ENCODE results near the gene PFKFB4. TPM values are rescaled to one million over a fixed set of nuclear protein-coding genes. Genes with fewer than 3 reads are reported as not detected.
"Not testable (repeated sequence)": the region's sequence is repeated elsewhere in the genome, so short reads cannot be mapped to it uniquely, and the experiment has no call there.

PFKFB4 gene
- total RNA-seq, 1 experiment from 2014 or later = 44.7 TPM

DNA sequence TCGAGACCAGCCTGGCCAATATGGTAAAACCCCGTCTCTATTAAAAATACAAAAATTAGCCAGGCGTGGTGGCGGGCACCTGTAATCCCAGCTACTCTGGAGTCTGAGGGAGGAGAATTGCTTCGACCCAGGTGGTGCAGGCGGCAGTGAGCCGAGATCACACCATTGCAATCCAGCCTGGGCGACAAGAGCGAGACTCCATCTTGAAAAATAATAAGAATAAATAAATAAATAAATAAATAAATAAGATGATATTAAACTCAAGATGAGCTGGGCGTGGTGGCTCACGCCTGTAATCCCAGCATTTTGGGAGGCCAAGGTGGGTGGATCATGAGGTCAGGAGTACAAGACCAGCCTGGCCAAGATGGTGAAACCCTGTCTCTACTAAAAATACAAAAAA is 75.7 kb downstream of the PFKFB4 start:
- in situ Hi-C loops (cut with HindIII; ENCODE audit: low pct_unique_long_range_greater_than_20kb, low sequenced_read_pairs); DNase-seq (ENCODE audit: low read depth, low spot score): not testable (repeated sequence)

DNA sequence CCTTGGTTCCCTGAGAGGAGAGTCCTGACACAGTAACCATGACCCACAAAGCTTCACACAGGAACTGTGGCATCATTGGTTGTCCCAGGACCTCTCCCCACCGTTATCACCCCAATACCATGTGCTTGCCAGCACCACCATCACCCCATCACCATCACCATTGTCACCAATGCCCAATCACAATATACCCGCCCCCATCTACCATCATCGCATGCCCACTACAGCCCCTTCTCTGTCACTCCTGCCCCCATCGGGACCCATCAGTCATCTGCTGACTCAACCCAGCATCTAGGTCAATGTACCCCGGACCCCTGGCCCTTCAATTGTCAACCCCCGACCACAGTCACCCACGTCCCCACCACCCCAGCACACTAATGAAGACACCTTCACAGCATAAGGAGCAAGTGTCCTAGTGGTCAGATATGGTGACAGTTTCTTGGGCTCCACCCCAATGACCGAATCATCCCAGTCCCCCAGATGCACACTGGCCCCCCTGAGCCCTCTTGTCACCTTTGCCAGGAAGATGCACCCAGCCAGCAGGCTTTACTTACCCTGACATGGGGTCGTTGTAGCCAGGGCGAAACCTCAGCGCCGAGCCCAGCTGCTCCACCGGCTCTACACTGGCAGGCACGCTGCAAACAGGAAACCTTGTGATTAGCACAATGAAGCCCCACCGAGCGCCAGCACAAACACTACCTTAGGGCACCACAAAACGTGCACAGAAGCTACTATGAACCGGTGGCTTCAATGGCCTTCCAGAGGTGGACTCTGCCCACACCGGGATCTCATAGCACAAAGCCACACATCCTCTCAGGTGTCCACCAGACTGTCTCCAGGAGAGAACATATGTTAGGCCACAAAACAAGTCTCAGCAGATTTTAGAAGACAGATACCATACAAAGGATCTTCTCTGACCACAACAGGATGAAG is 77.7 kb downstream of the PFKFB4 start:
- in situ Hi-C loops (cut with HindIII; ENCODE audit: low pct_unique_long_range_greater_than_20kb, low sequenced_read_pairs) = no loop called here
- DNase-seq (ENCODE audit: low read depth, low spot score) = no peak

DNA sequence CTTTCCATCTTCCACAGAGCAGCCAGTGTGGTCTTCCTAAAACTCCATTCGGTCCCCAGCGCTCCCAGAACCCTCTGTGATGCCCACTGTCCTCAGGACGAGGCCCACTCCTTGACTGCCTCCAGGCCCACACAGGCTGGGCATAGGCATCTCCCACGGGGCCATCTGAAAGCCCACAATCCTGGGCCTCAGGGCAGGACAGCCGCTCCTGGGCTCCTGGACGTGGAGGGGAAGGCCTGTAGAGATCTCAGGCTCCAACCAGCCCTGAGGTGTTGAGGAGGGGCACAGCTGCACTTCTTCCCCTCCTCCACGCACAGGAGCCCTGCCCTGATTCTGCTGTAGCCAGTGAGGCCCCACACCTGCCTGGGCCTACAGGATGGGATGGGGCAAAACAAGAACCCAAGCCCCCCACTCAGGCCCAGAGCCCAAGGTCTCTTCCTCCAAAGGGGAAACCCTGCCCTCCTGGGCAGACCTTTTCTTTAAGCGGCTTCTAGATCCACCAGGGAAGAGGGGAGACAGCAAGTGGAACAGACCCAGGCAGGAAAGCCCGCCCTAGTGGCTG is 78.6 kb downstream of the PFKFB4 start:
- DNase-seq (ENCODE audit: low read depth, low spot score) = no peak
- in situ Hi-C loops (cut with HindIII; ENCODE audit: low pct_unique_long_range_greater_than_20kb, low sequenced_read_pairs) = no loop called here

DNA sequence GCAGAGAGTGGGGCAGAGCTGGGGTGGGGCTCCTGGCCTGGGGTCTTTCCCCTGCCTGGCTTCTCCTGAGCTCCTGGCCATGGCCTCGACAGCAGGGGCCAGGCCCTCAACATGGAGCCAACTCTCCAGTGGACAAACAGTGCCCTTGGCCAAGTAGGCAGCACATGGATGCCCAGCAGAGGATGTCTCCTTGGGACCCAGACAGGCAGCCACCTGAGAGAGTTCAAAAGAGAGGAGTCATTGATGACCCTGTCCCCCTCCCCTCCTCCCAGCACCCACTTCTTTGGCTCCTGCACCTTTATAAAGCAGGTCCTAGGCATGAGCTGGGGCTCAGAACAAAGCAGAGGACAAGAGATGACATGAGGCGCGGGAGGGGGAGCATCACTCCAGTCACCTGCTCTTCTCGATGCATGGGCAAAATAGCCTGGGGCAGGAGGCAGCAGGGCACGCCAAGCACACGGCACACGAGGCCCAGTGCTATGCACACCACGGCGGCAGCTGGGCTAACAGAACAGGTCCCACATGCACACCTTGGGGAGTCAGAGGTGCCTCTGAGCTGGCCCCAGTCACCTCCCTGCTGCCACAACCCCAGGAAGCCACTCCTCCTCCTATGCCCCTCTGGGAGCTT is 80.1 kb downstream of the PFKFB4 start:
- in situ Hi-C loops (cut with HindIII; ENCODE audit: low pct_unique_long_range_greater_than_20kb, low sequenced_read_pairs) = no loop called here
- no peak for DNase-seq (ENCODE audit: low read depth, low spot score)

DNA sequence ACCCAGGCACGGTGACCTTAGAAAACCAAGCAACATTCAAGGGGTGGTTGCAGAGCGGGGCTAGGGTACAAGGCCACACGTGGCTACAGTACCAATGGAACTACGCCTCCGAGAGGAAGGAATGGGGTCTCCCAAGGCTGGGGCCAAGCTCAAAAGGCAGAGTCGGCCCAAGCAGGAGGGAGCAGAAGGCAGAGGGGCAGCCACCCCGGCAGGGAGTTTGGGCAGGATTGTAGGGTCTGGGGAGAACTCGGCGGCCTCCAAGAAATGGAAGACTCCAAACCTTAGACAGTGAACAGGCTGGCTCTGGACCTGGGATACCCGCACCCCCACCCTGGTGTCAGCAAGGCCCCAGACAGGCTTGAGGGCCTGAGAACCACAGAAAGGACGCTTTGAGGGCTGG is 81.4 kb downstream of the PFKFB4 start:
- in situ Hi-C loops (cut with HindIII; ENCODE audit: low pct_unique_long_range_greater_than_20kb, low sequenced_read_pairs) = no loop called here
- DNase-seq (ENCODE audit: low read depth, low spot score) = no peak

DNA sequence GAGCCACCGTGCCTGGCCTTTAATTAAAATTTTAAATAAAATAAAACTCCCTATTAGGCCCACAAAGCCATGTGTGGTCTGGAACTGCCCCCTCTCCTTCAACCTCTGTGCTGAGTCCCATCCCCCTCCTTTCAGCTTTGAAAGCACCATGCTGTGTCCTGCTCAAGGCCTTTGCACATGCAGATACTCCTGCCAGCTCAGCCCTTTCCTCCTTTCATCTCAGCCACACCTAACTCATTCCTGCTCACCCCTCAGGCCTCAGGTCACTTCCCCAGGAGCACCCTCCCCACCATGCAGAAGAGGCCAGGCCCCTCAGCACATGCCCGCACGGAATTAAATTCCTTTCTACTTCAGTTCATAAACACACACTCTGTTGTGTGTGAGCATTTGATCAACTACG is 82.0 kb downstream of the PFKFB4 start:
- in situ Hi-C loops (cut with HindIII; ENCODE audit: low pct_unique_long_range_greater_than_20kb, low sequenced_read_pairs) = no loop called here
- DNase-seq (ENCODE audit: low read depth, low spot score) = no peak

DNA sequence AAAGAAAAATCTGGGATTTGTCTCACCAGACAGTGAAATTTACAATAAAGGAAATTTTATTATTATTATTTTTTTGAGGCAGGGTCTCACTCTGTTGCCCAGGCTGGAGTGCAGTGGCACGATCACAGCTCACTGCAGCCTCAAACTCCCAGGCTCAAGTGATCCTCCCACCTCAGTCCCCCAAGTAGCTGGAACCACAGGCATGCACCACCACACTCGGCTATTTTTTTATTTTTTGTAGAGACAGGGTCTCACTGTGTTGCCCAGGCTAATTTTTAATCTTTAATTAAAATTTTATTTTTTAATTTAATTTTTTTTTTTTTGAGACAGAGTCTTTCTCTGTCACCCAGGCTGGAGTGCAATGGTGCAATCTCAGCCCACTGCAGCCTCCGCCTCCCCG is 82.6 kb downstream of the PFKFB4 start:
- DNase-seq (ENCODE audit: low read depth, low spot score); in situ Hi-C loops (cut with HindIII; ENCODE audit: low pct_unique_long_range_greater_than_20kb, low sequenced_read_pairs): not testable (repeated sequence)

DNA sequence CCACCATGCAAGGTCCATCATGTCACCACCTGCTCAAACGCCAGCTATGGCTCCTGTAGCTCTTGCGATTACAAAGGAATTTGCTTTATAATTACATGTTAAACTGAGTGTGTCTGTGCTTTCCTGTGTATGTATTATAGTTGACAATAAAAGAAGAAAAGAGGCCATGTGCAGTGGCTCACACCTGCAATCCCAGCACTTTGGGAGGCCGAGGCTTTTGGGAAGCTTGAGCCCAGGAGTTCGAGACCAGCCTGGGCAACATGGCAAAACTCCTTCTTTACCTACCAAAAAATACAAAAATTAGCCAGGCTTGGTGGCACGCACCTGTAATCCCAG is 83.0 kb downstream of the PFKFB4 start:
- no peak for DNase-seq (ENCODE audit: low read depth, low spot score)
- in situ Hi-C loops (cut with HindIII; ENCODE audit: low pct_unique_long_range_greater_than_20kb, low sequenced_read_pairs) = no loop called here

DNA sequence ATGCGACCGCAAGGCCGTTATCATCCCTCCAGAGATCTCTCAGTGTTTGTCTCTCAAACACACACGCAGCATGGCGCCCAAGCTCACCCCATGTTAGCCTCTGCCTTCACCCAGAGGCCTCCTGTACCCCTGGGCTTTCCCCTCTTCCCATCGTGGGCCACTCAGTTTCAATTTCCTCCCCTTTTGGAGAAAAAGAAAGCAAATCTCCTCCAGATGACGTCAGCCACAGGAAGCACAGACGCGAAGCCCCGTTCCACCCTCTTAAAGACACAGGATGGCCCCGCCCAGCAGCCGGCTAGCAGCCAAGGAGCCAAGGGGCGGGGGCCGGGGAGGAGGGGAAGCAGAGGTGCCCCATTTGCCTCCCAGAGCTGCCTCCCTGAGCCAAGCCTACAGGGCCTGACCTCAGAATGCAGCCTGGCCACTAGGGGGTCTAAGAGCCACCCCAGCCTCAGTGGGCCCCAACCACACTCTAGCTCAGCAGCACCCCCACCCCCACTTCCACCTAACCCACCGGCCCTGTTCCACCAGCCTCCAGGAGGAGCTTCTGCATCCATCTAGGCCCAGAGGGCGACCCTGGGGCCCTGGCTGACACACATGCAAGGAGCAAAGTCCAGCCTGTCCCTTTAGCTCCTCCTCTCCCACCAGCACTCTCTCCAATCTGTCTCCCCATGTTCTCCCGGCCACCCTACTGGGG is 83.5 kb downstream of the PFKFB4 start:
- in situ Hi-C loops (cut with HindIII; ENCODE audit: low pct_unique_long_range_greater_than_20kb, low sequenced_read_pairs) = no loop called here
- DNase-seq (ENCODE audit: low read depth, low spot score) = peak; percentile 91

DNA sequence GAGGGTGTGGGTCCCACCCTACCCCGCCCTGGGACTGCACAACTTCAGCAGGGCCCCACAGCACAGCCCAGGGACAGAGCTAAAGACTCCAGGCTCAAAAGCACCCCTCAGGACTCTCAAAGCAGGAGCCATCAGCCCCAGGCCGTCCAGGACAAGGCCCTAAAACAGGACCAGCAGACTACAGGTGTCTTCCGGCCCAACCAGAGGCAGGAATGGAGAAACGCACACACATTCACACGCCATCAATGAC is 84.0 kb downstream of the PFKFB4 start:
- DNase-seq (ENCODE audit: low read depth, low spot score) = no peak
- in situ Hi-C loops (cut with HindIII; ENCODE audit: low pct_unique_long_range_greater_than_20kb, low sequenced_read_pairs) = no loop called here

DNA sequence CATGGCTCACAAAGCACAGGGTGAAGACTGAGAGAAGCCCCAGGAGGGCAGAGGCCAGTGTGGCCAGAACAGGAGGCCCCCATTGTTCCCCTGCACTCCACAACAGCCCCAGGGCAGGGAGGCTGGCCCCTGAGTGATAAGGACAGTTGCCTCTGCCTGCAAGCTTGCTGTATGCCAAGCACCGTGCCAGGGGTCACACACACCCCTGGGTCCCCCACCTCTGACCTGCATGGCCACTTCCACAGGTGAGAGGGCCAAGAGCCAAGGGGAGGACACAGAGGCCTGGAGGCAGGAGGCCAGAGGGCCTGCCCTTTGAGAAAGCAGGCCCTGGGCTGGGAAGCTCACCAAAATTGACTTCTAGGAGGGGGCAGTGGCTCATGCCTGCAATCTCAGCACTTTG is 86.3 kb downstream of the PFKFB4 start:
- no peak for DNase-seq (ENCODE audit: low read depth, low spot score)
- in situ Hi-C loops (cut with HindIII; ENCODE audit: low pct_unique_long_range_greater_than_20kb, low sequenced_read_pairs) = no loop called here

DNA sequence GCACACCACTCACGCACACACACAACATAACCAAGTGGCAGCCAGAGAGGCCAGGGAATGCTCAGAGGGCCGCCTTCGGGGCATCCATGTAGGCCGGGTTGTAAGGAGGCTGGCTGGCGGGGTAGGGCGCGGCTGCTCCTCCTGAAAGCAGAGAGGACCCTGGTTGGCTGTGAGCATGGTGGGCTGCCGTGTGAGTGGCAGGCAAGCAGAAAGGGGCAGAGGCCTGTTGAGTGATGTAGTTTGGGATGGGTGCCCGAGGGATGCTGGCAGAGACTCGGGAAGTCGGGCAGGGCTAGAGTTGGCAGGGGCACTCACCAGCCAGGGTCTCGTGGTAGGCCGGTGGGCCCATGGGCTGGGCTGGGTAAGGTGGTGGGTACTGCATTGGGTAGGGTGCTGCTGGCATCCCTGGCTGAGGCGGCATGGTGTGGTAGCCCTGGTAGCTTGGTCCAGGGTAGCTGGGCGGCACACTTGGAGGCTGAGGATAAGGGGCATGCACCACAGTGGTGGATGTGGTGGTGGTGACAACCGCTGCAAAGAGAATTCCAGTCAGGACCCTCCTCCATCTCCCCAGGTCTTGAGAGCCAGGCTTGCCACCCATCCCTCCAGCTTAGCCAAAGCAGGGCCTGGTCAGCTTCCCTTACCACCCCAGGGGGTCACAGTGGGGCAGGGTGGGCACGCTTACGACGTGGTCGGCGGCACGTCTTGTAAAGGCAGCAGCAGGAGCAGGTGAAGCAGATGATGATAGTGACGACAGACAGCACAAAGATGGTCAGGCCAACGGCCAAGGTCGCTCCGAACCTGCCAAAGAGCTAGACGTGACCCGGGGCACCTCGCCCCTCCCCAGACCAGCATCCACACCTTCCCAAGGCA is 87.3 kb downstream of the PFKFB4 start:
- no peak for DNase-seq (ENCODE audit: low read depth, low spot score)
- in situ Hi-C loops (cut with HindIII; ENCODE audit: low pct_unique_long_range_greater_than_20kb, low sequenced_read_pairs) = no loop called here

DNA sequence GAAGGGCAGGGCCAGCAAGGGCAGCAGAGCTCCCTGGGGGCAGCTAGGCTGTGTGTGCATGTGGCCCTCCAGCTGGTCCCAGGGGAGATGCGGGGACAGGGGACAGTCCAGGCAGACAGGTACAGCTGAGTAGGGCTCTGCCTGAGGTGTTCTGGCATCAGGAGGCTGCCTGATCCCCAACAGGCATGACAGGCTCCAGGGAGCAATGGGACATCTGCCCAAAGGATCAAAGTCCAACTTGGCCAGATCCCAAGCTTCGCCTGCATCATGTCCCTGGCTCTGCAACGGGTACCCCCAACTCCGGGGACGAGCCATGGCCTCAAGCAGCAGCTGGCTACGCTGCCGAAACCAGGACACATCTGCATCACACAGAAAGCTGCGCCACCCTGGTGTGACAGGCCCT is 88.3 kb downstream of the PFKFB4 start:
- no peak for DNase-seq (ENCODE audit: low read depth, low spot score)
- in situ Hi-C loops (cut with HindIII; ENCODE audit: low pct_unique_long_range_greater_than_20kb, low sequenced_read_pairs) = no loop called here

Small RNA genes lying within 50 kb of the gene (small RNA-seq; reads per million reads assigned to genes)
- gene MIR6823 = 0 reads per million in 2 experiments

Other genes with a start within 250 kb of the PFKFB4 start
- not detected in 2 replicates for gene SPINK8, start 223.1 kb downstream of the PFKFB4 start, total RNA-seq (2014; rRNA removed; shearing (Covaris generic))
- gene FBXW12, start 184.6 kb downstream of the PFKFB4 start, total RNA-seq (2014; rRNA removed; shearing (Covaris generic)) = not detected in 2 replicates
- gene PLXNB1, start 126.7 kb downstream of the PFKFB4 start, total RNA-seq (2014; rRNA removed; shearing (Covaris generic)) = 4.9 and 7.4 TPM in 2 replicates
- gene CCDC51, start 116.7 kb downstream of the PFKFB4 start, total RNA-seq (2014; rRNA removed; shearing (Covaris generic)) = 41.6 and 43.8 TPM in 2 replicates
- 412 and 439 TPM in 2 replicates for gene TMA7, start 116.5 kb downstream of the PFKFB4 start, total RNA-seq (2014; rRNA removed; shearing (Covaris generic))
- 5.5 and 7.7 TPM in 2 replicates for gene ATRIP, start 110.1 kb downstream of the PFKFB4 start, total RNA-seq (2014; rRNA removed; shearing (Covaris generic))
- gene SHISA5, start 52.6 kb downstream of the PFKFB4 start, total RNA-seq (2014; rRNA removed; shearing (Covaris generic)) = 120 and 131 TPM in 2 replicates
- 14.9 and 18.8 TPM in 2 replicates for gene UCN2, start 7.0 kb upstream of the PFKFB4 start, total RNA-seq (2014; rRNA removed; shearing (Covaris generic))
- gene COL7A1, start 38.5 kb upstream of the PFKFB4 start, total RNA-seq (2014; rRNA removed; shearing (Covaris generic)) = 0.26 and 2.0 TPM in 2 replicates
- 288 and 322 TPM in 2 replicates for gene UQCRC1, start 52.8 kb upstream of the PFKFB4 start, total RNA-seq (2014; rRNA removed; shearing (Covaris generic))
- gene TMEM89, start 65.0 kb upstream of the PFKFB4 start, total RNA-seq (2014; rRNA removed; shearing (Covaris generic)) = not detected in 2 replicates
- gene SLC26A6, start 78.7 kb upstream of the PFKFB4 start, total RNA-seq (2014; rRNA removed; shearing (Covaris generic)) = 26.3 and 27.1 TPM in 2 replicates
- 3.2 and 3.6 TPM in 2 replicates for gene CELSR3, start 106.1 kb upstream of the PFKFB4 start, total RNA-seq (2014; rRNA removed; shearing (Covaris generic))
- gene NCKIPSD, start 129.1 kb upstream of the PFKFB4 start, total RNA-seq (2014; rRNA removed; shearing (Covaris generic)) = 15.9 and 16.6 TPM in 2 replicates
- 53.7 and 55.7 TPM in 2 replicates for gene IP6K2, start 160.4 kb upstream of the PFKFB4 start, total RNA-seq (2014; rRNA removed; shearing (Covaris generic))